Neural cell (in vitro differentiated cells): Measurements from ENCODE around the gene NFATC3. TPM values are rescaled to one million over a fixed set of nuclear protein-coding genes. Genes with fewer than 3 reads are reported as not detected.
A peak's percentile ranks its signal among the peaks of the same experiment; 100 is the strongest.

Source experiments
- H2AFZ ChIP-seq: fragments of 200-600, 300-800 bp; sonication (generic), shearing (Covaris generic); 2 replicates; pipeline ENCODE4 v1.6.0; 2014; ENCODE audit warnings: low read depth, mild to moderate bottlenecking, antibody characterized with exemption, low read length, moderate library complexity
- H3F3A ChIP-seq: fragments of 200-600 bp; shearing (Covaris generic); 2 replicates; pipeline ENCODE4 v1.6.1; 2016; ENCODE audit warnings: mild to moderate bottlenecking, moderate library complexity, mixed read lengths, antibody characterized with exemption, low read length; ENCODE audit not compliant: insufficient read depth, poor library complexity, severe bottlenecking
- H3K27ac ChIP-seq: fragments of 200-600, 300-800 bp; sonication (generic), shearing (Covaris generic); 2 replicates; pipeline ENCODE4 v1.5.1; 2014; ENCODE audit warnings: mild to moderate bottlenecking, low read length, moderate library complexity
- H3K27me3 ChIP-seq: fragments of 300-800, 200-600 bp; sonication (generic), shearing (Covaris generic); 2 replicates; pipeline ENCODE4 v1.6.0; 2014; ENCODE audit warnings: mild to moderate bottlenecking, low read depth, low read length, moderate library complexity; ENCODE audit not compliant: insufficient read depth
- H3K36me3 ChIP-seq: fragments of 300-800, 200-600 bp; sonication (generic), shearing (Covaris generic); 2 replicates; pipeline ENCODE4 v1.5.1; 2014; ENCODE audit warnings: mild to moderate bottlenecking, antibody characterized with exemption, low read length, moderate library complexity; ENCODE audit not compliant: insufficient read depth
- H3K4me2 ChIP-seq: fragments of 300-800, 200-600 bp; sonication (generic), shearing (Covaris generic); 2 replicates; pipeline ENCODE4 v1.6.0; 2014; ENCODE audit warnings: mild to moderate bottlenecking, low read length
- H3K4me3 ChIP-seq: fragments of 300-800, 200-600 bp; sonication (generic), shearing (Covaris generic); 2 replicates; pipeline ENCODE4 v1.5.1; 2014; ENCODE audit warnings: mild to moderate bottlenecking, low read length, moderate library complexity
- H3K79me2 ChIP-seq: fragments of 200-600 bp; shearing (Covaris generic); replicated peaks from 2 replicates; pipeline ENCODE4 v1.6.0; 2014; ENCODE audit warnings: mild to moderate bottlenecking, low read length, moderate library complexity; ENCODE audit not compliant: insufficient read depth
- H3K9ac ChIP-seq: fragments of 300-800, 200-600 bp; sonication (generic), shearing (Covaris generic); 2 replicates; pipeline ENCODE4 v1.6.1; 2016; ENCODE audit warnings: mild to moderate bottlenecking, low read length, mixed read lengths
- H3K9me2 ChIP-seq: fragments of 200-600 bp; shearing (Covaris generic); 2 replicates; pipeline ENCODE4 v1.6.1; 2016; ENCODE audit warnings: mild to moderate bottlenecking, low read length, mixed read lengths; ENCODE audit not compliant: insufficient read depth
- H3K9me3 ChIP-seq: fragments of 200-600, 300-800 bp; sonication (generic), shearing (Covaris generic); 2 replicates; pipeline ENCODE4 v1.6.1; 2016; ENCODE audit warnings: mild to moderate bottlenecking, mixed run types, low read length, moderate library complexity, mixed read lengths
- H4K20me1 ChIP-seq: fragments of 200-600 bp; shearing (Covaris generic); 2 replicates; pipeline ENCODE4 v1.6.1; 2016; ENCODE audit warnings: mild to moderate bottlenecking, mixed run types; ENCODE audit not compliant: insufficient read depth
- EP300 ChIP-seq: fragments of 450-650 bp; conservative IDR thresholded peaks from 2 replicates; pipeline ENCODE4 v1.6.1; 2014; ENCODE audit warnings: antibody characterized with exemption, mild to moderate bottlenecking, moderate library complexity; ENCODE audit not compliant: poor library complexity, severe bottlenecking
- EZH2 ChIP-seq: fragments of 200-600, 300-800 bp; shearing (Covaris generic), sonication (generic); IDR thresholded peaks from 2 replicates; pipeline ENCODE4 v1.6.1; 2014; ENCODE audit warnings: antibody characterized with exemption, low read length, borderline replicate concordance, mild to moderate bottlenecking; ENCODE audit not compliant: insufficient read depth, poor library complexity, severe bottlenecking
- MXI1 ChIP-seq: fragments of 450-650 bp; conservative IDR thresholded peaks from 2 replicates; pipeline ENCODE4 v1.6.1; 2014; ENCODE audit warnings: antibody characterized with exemption, mild to moderate bottlenecking; ENCODE audit not compliant: poor library complexity, severe bottlenecking
- POLR2AphosphoS5 ChIP-seq: IDR thresholded peaks from 2 replicates; pipeline ENCODE4 v1.6.1; 2012
- RAD21 ChIP-seq: fragments of 450-650 bp; conservative IDR thresholded peaks from 2 replicates; pipeline ENCODE4 v1.6.1; 2014; ENCODE audit warnings: antibody characterized with exemption, mild to moderate bottlenecking, moderate library complexity
- SMC3 ChIP-seq: fragments of 450-650 bp; conservative IDR thresholded peaks from 2 replicates; pipeline ENCODE4 v1.6.1; 2014; ENCODE audit warnings: antibody characterized with exemption, mild to moderate bottlenecking, moderate library complexity; ENCODE audit not compliant: poor library complexity
- TAF1 ChIP-seq: IDR thresholded peaks from 2 replicates; pipeline ENCODE4 v1.6.1; 2012; ENCODE audit warnings: low read depth
- polyA plus RNA-seq: library from polyadenylated mRNA; depleted of rRNA; stranded (reverse); fragments of >200 nt; gene quantifications from 2 replicates; pipeline ENCODE4 v1.2.3, GENCODE V29; 2014
- TF ChIP-seq, protein P1 (sequence below): IDR thresholded peaks from 2 replicates; pipeline ENCODE4 v1.6.1; 2012; ENCODE audit warnings: borderline replicate concordance
- TF ChIP-seq, protein P2 (sequence below): fragments of 450-650 bp; IDR thresholded peaks from 2 replicates; pipeline ENCODE4 v1.5.1; 2014; ENCODE audit warnings: antibody characterized with exemption, mild to moderate bottlenecking, moderate library complexity; ENCODE audit not compliant: poor library complexity, severe bottlenecking

NFATC3 gene
- polyA plus RNA-seq, 1 donor from 2014 or later: 6.2 TPM

DNA sequence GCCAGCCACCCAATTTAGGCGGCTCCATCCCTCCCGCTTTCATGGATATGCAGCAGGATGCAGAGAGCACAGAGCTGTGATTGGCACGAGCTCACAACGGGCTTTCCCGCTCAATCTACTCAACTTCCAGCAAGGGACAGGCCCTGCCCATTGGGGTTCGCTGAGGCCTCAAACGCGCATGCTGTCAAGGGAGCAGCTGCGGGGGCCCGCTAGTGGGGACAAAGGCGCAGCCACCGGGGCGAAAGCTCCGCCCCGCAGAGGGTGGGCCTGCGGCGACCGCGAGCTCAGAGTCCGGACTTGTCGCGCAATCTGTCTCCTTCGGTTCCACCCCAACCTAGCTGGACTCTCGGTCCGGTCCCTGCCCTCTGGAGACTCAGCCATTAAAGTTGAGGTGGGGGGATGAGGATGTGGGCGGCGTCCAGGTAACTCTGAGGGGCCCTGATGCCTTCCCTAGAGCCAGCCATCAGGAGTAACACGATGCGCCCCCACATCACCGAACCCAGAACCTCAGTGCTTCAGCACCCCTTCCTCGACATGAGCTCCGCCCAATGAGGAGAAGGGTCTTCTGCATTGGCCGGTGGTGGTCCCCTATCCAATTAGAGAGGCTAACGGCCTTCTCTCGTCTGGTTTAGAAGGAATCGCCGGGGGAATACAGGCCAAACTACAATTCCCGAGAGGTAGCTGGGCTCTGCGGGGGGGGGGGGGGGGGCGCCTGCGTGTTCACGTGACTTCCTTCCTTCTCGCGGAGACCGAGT is 489 bp upstream of the NFATC3 start:
- TF ChIP-seq RAD21 (no peak), POLR2AphosphoS5 (peak; percentile 78), EP300 (peak; percentile 46), MXI1 (peak; percentile 54), TAF1 (peak; percentile 44), EZH2 (no peak)
- TF ChIP-seq, protein P1, sequence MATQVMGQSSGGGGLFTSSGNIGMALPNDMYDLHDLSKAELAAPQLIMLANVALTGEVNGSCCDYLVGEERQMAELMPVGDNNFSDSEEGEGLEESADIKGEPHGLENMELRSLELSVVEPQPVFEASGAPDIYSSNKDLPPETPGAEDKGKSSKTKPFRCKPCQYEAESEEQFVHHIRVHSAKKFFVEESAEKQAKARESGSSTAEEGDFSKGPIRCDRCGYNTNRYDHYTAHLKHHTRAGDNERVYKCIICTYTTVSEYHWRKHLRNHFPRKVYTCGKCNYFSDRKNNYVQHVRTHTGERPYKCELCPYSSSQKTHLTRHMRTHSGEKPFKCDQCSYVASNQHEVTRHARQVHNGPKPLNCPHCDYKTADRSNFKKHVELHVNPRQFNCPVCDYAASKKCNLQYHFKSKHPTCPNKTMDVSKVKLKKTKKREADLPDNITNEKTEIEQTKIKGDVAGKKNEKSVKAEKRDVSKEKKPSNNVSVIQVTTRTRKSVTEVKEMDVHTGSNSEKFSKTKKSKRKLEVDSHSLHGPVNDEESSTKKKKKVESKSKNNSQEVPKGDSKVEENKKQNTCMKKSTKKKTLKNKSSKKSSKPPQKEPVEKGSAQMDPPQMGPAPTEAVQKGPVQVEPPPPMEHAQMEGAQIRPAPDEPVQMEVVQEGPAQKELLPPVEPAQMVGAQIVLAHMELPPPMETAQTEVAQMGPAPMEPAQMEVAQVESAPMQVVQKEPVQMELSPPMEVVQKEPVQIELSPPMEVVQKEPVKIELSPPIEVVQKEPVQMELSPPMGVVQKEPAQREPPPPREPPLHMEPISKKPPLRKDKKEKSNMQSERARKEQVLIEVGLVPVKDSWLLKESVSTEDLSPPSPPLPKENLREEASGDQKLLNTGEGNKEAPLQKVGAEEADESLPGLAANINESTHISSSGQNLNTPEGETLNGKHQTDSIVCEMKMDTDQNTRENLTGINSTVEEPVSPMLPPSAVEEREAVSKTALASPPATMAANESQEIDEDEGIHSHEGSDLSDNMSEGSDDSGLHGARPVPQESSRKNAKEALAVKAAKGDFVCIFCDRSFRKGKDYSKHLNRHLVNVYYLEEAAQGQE: peak; percentile 64
- TF ChIP-seq, protein P2, sequence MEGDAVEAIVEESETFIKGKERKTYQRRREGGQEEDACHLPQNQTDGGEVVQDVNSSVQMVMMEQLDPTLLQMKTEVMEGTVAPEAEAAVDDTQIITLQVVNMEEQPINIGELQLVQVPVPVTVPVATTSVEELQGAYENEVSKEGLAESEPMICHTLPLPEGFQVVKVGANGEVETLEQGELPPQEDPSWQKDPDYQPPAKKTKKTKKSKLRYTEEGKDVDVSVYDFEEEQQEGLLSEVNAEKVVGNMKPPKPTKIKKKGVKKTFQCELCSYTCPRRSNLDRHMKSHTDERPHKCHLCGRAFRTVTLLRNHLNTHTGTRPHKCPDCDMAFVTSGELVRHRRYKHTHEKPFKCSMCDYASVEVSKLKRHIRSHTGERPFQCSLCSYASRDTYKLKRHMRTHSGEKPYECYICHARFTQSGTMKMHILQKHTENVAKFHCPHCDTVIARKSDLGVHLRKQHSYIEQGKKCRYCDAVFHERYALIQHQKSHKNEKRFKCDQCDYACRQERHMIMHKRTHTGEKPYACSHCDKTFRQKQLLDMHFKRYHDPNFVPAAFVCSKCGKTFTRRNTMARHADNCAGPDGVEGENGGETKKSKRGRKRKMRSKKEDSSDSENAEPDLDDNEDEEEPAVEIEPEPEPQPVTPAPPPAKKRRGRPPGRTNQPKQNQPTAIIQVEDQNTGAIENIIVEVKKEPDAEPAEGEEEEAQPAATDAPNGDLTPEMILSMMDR: peak; percentile 35
- H3K27me3 ChIP-seq: no peaks in the 10 kb centered on the region
- peaks cover 20% of the 10 kb centered on the region for H3K79me2 ChIP-seq
- peak overlapping the region; percentile 52 for H3K4me2 ChIP-seq
- peak overlapping the region; percentile 74 for H3K4me3 ChIP-seq
- peak overlapping the region; percentile 82 for H2AFZ ChIP-seq
- peak overlapping the region; percentile 89 for H3K9ac ChIP-seq
- no peaks in the 10 kb centered on the region for H3K9me3 ChIP-seq
- H3F3A ChIP-seq: peaks cover 9% of the 10 kb centered on the region
- H3K36me3 ChIP-seq: no peaks in the 10 kb centered on the region
- no peaks in the 10 kb centered on the region for H3K9me2 ChIP-seq
- no peaks in the 10 kb centered on the region for H4K20me1 ChIP-seq
- H3K27ac ChIP-seq: peak overlapping the region; percentile 96

DNA sequence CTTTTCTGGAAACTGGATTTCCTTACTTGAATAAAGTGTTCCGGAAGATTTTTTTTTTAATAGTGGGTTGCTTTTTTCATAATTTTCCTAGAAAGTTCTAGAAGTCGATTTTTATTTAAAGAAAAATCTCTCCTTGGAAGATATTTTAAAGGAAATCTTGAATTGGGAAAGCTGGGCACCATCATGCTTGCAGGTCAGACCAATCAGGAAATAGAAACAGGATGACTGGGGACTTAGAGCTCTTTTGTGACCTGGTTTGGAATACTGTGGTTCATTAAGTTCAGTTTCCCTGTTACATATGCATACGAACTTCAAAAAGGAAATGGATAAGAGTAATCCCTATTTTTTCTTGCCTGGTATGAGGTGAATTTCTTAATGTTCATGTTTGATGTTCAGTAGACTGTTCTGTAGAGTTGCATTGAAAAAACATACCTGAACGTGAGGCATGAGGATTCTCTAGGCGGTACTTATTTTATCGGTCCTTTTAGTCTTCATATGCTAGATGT is 1.2 kb downstream of the NFATC3 start:
- Histone ChIP-seq H3K79me2 (peaks cover 37% of the 10 kb centered on the region), H3F3A (peaks cover 9% of the 10 kb centered on the region), H3K9me2 (no peaks in the 10 kb centered on the region), H3K9ac (peak overlapping the region; percentile 63), H3K27ac (peak overlapping the region; percentile 54), H3K9me3 (no peaks in the 10 kb centered on the region), H3K27me3 (no peaks in the 10 kb centered on the region), H3K36me3 (no peaks in the 10 kb centered on the region), H3K4me3 (peak overlapping the region; percentile 92), H4K20me1 (no peaks in the 10 kb centered on the region), H2AFZ (no peak overlapping the region), H3K4me2 (peak overlapping the region; percentile 84)
- TF ChIP-seq TAF1 (no peak), RAD21 (no peak), EP300 (no peak), MXI1 (no peak), EZH2 (no peak), POLR2AphosphoS5 (no peak), SMC3 (no peak)
- TF ChIP-seq, protein P1: no peak
- TF ChIP-seq, protein P2: no peak
